ENCODE measurements around the gene ARID1B.
A peak's percentile ranks its signal among the peaks of the same experiment; 100 is the strongest.

The ARID1B gene

DNA sequence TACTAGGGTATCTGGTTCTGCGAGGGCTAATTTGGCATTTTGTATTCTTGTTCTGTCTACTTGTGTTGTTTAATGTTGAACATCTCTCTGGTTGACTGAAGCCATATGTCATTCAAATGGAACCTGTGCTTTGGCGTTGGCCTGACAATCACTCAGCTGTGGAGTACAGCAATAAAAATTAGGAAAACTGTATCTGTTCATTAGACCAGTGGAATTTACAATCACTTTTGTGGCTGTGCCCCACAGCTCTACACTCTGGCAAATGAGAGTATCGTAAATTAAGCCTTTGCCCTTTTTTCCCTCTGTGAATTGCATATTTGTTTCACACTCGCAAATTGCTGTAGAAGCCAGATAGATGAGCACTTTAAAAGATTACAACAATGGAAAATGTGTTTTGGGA is 102.0 kb downstream of the ARID1B start:
- Mint-ChIP-seq H3K4me3 (no peak overlapping the region), H3K27ac (no peak overlapping the region), H3K36me3 (peaks cover 5% of the 10 kb centered on the region), H3K4me1 (peaks cover 72% of the 10 kb centered on the region), H3K9me3 (no peaks in the 10 kb centered on the region)
- DNase-seq (ENCODE audit: low spot score in 2 of 2) (no peak), ATAC-seq (no peak)

DNA sequence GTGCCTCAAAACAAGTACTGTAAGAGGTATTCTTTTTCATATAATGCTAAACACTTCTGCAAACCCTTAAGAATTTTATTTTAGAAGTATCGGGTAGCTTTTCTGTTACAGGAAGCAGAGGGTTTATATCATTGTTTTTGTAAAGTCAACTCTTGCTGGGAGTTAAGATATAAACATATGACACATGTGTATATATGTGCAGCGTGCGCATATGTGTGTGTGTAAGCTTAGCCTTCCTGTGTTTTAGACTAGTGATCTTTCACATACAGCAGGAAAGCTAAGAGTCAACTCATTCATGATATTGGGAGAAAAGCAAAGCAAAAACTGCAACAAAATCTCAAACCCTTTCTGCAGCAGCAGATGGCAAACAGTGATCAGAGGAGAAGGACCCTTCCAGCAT is 102.4 kb downstream of the ARID1B start:
- Mint-ChIP-seq H3K27ac (peak overlapping the region; percentile 4), H3K4me1 (peaks cover 72% of the 10 kb centered on the region), H3K4me3 (no peak overlapping the region), H3K9me3 (no peaks in the 10 kb centered on the region), H3K36me3 (peaks cover 5% of the 10 kb centered on the region)
- DNase-seq (ENCODE audit: low spot score in 2 of 2), result no peak
- ATAC-seq, result no peak

- H3K4me1 Mint-ChIP-seq, result peaks cover 61% of the 10 kb centered on the region
- H3K36me3 Mint-ChIP-seq, result peaks cover 5% of the 10 kb centered on the region
- H3K4me3 Mint-ChIP-seq, result no peak overlapping the region
- ATAC-seq, result no peak
- no peaks in the 10 kb centered on the region for H3K9me3 Mint-ChIP-seq
- no peak overlapping the region for H3K27ac Mint-ChIP-seq
- DNase-seq (ENCODE audit: low spot score in 2 of 2), result no peak
Observed at GRCh38 chr6:156880913-156881312, 103.7 kb downstream of the ARID1B start.

DNA sequence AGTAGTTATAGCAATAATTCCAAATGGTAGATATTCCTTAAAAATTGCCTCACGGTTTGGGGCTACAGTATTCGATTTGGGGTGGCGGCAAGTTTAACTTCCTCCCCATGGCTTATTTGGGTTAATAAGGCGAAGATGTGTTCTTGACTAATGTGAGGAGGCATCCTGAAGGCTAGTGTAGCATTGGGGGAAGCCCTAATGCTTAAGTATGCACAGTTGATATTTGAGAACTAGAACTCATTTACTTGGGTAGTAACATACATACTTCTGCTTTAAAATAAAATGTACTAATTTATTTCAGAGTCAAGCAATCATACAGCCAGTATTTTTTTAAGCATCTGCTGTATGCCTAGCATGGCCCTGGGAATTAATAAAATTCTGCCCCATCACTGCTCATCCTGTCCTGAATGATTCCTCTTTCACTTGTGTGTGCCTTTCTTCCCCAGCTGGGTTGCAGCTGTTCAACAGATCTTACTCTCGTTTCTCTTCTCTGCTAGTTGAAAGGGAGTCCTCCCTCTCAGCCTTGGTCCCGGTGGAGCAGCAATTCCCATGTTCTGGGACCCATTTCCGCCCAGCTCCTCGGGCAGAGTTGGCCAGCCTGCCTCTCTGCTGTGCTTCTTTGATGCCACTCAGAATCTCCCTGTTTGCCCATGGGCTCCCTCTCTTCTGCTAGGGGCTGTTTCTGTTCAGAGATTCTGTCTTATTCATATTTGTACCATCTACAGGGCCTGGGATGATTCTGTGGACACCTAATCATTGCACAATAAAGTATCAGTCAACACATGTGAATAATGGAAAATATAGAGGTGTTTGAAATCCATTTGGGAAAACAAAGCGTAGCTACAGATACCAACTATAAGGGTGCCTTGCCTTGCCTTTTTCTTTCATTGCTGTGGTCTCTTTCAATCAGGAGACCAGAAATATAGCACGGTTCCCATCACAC is 104.8 kb downstream of the ARID1B start:
- H3K4me1 Mint-ChIP-seq, result peaks cover 69% of the 10 kb centered on the region
- ATAC-seq, result no peak

GRCh38 chr6:156883497-156884252 is 106.5 kb downstream of the ARID1B start:
- Mint-ChIP-seq H3K4me3 (no peak overlapping the region), H3K9me3 (no peaks in the 10 kb centered on the region), H3K27ac (peak overlapping the region; percentile 2), H3K4me1 (peaks cover 67% of the 10 kb centered on the region), H3K36me3 (peaks cover 9% of the 10 kb centered on the region)
- peak; percentile 59 for ATAC-seq
- DNase-seq (ENCODE audit: low spot score in 2 of 2), result no peak

More for the DNA sequence above, 104.8 kb downstream of the ARID1B start:
- no peaks in the 10 kb centered on the region for H3K9me3 Mint-ChIP-seq
- DNase-seq (ENCODE audit: low spot score in 2 of 2), result no peak
- no peak overlapping the region for H3K4me3 Mint-ChIP-seq
- H3K27ac Mint-ChIP-seq, result peak overlapping the region; percentile 37
- H3K36me3 Mint-ChIP-seq, result peaks cover 6% of the 10 kb centered on the region

DNA sequence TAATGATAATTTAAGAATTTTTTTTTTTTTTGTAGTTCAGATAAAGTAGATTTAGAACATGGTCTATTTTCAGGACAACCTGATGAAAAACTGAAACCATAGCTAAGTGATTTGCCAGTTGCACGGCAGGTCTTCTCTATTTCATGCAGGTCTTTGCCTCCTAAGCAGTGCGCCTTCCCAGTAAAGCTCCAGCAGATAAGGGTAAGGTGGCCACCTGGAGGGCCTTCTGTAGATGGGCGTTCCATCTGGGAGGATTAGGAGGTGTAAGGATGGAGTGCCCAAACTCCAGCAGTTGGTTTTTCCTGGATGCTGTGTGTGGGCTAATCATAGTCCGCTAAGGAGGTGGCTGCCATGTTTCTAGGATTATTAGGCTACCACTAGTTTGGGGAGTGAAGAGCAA is 107.1 kb downstream of the ARID1B start:
- no peaks in the 10 kb centered on the region for H3K9me3 Mint-ChIP-seq
- H3K27ac Mint-ChIP-seq, result no peak overlapping the region
- DNase-seq (ENCODE audit: low spot score in 2 of 2) (no peak), ATAC-seq (no peak)
- peaks cover 9% of the 10 kb centered on the region for H3K36me3 Mint-ChIP-seq
- peaks cover 61% of the 10 kb centered on the region for H3K4me1 Mint-ChIP-seq
- no peak overlapping the region for H3K4me3 Mint-ChIP-seq

- ATAC-seq, result no peak
- H3K36me3 Mint-ChIP-seq, result peaks cover 4% of the 10 kb centered on the region
- H3K4me1 Mint-ChIP-seq, result peaks cover 58% of the 10 kb centered on the region
- H3K27ac Mint-ChIP-seq, result no peak overlapping the region
- H3K4me3 Mint-ChIP-seq, result no peak overlapping the region
- no peak for DNase-seq (ENCODE audit: low spot score in 2 of 2)
- no peaks in the 10 kb centered on the region for H3K9me3 Mint-ChIP-seq
Observed at GRCh38 chr6:156885562-156885961, 108.4 kb downstream of the ARID1B start.

DNA sequence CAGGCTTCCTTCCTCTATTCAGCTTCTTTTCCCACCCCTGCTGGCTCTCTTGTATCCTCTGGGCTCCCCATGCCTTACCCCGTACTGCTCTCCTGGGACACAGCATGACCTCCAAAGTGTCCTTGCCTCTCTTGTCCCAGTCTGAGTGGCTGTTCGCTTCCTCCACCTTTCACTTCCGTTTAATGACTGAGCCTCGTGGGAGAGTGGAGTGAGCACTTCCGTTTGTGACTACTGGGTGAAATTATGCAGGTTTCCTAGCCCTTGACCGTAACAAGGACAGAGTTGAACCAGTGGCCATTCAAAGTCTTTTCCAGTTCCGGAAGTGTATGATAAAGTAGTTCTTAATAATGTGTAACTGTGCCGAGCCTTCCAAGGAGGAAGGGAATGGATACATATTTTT is 109.2 kb downstream of the ARID1B start:
- no peak for DNase-seq (ENCODE audit: low spot score in 2 of 2)
- ATAC-seq, result peak; percentile 59
- Mint-ChIP-seq H3K4me1 (peaks cover 58% of the 10 kb centered on the region), H3K4me3 (peak overlapping the region; percentile 8), H3K27ac (peak overlapping the region; percentile 57), H3K36me3 (peaks cover 4% of the 10 kb centered on the region), H3K9me3 (no peaks in the 10 kb centered on the region)

- H3K4me3 Mint-ChIP-seq, result no peak overlapping the region
- DNase-seq (ENCODE audit: low spot score in 2 of 2), result no peak
- H3K9me3 Mint-ChIP-seq, result no peaks in the 10 kb centered on the region
- H3K4me1 Mint-ChIP-seq, result peaks cover 46% of the 10 kb centered on the region
- ATAC-seq, result no peak
- H3K36me3 Mint-ChIP-seq, result peaks cover 4% of the 10 kb centered on the region
- H3K27ac Mint-ChIP-seq, result peak overlapping the region; percentile 57
Observed at GRCh38 chr6:156887623-156888269, 110.6 kb downstream of the ARID1B start.

- Mint-ChIP-seq H3K9me3 (no peaks in the 10 kb centered on the region), H3K4me1 (peaks cover 38% of the 10 kb centered on the region)
Observed at GRCh38 chr6:156889469-156889868, 112.3 kb downstream of the ARID1B start.

GRCh38 chr6:156889986-156890385 is 112.8 kb downstream of the ARID1B start:
- Mint-ChIP-seq H3K4me3 (no peak overlapping the region), H3K36me3 (peaks cover 4% of the 10 kb centered on the region)

More at GRCh38 chr6:156889469-156889868, 112.3 kb downstream of the ARID1B start:
- H3K27ac Mint-ChIP-seq, result no peak overlapping the region
- DNase-seq (ENCODE audit: low spot score in 2 of 2), result no peak
- no peak for ATAC-seq
- H3K36me3 Mint-ChIP-seq, result peaks cover 4% of the 10 kb centered on the region
- H3K4me3 Mint-ChIP-seq, result no peak overlapping the region

DNA sequence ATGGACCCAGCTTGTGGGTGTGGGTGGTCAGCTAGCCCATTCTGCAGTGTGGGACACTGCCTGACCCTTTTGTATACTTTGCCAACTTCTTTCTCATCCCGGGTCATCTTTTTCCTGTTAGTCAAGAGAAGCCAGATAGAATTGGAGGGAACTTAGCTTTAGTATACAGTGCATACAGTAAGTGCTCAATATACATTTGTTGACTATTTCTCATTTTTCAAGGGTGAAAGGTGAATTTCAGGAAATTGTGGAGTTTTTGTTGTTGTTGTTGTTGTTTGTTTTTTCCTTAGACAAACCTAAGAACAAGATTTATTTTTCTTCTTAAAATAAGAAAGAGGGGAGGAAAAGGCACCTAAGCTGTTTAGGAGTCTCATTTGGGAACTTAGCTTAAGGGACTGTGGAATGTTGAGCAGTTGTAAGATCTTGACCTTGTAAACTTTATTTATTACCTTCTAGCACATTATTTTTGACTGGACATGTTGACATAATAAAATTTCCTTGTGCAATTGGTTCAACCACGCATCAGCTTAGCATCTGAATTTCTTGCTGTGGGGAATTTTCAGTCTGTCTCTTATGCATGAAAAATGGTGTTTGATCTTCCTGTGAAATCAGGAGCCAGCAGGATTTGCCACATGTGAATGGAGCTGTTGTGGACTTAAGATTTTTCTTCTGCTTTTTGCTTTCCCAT is 113.6 kb downstream of the ARID1B start:
- H3K36me3 Mint-ChIP-seq, result peaks cover 4% of the 10 kb centered on the region
- ATAC-seq, result no peak
- no peak for DNase-seq (ENCODE audit: low spot score in 2 of 2)
- H3K9me3 Mint-ChIP-seq, result no peaks in the 10 kb centered on the region
- H3K27ac Mint-ChIP-seq, result no peak overlapping the region
- no peak overlapping the region for H3K4me3 Mint-ChIP-seq
- peaks cover 49% of the 10 kb centered on the region for H3K4me1 Mint-ChIP-seq

More at GRCh38 chr6:156889986-156890385, 112.8 kb downstream of the ARID1B start:
- no peaks in the 10 kb centered on the region for H3K9me3 Mint-ChIP-seq
- H3K4me1 Mint-ChIP-seq, result peaks cover 41% of the 10 kb centered on the region
- H3K27ac Mint-ChIP-seq, result no peak overlapping the region
- DNase-seq (ENCODE audit: low spot score in 2 of 2) (no peak), ATAC-seq (no peak)

DNA sequence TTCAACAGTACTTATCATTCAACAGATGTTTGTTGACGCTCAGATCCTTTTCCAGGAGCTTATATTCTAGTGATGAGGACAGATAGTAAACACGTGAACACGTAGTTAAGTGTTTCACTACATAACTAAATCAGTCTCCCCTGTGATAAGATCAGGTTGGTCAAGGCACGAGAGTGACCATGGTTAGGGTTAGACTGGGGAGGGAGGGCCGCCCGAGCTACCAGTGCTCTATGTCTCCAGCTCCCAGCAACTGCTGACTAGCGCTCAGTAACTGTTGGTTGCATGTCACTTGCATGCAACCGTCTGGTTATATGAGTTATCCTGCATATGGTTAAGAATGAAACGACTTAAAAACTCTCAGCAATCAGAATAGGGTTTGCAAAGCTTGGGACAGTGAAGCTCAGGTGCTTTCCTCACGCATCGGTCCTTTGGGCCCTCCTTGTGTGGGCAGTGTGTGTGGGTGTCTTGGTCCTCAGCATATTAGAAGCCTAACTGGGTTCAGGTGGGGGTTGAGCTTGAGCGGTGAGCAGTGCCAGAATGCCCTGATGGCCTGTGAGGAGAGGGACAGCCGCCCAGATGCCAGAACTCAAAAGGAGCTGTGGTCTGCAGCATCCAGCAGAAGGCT is 120.8 kb downstream of the ARID1B start:
- no peak for ATAC-seq
- peaks cover 56% of the 10 kb centered on the region for H3K4me1 Mint-ChIP-seq
- H3K9me3 Mint-ChIP-seq, result no peaks in the 10 kb centered on the region
- H3K4me3 Mint-ChIP-seq, result no peak overlapping the region
- H3K27ac Mint-ChIP-seq, result no peak overlapping the region
- DNase-seq (ENCODE audit: low spot score in 2 of 2), result no peak
- peaks cover 14% of the 10 kb centered on the region for H3K36me3 Mint-ChIP-seq

DNA sequence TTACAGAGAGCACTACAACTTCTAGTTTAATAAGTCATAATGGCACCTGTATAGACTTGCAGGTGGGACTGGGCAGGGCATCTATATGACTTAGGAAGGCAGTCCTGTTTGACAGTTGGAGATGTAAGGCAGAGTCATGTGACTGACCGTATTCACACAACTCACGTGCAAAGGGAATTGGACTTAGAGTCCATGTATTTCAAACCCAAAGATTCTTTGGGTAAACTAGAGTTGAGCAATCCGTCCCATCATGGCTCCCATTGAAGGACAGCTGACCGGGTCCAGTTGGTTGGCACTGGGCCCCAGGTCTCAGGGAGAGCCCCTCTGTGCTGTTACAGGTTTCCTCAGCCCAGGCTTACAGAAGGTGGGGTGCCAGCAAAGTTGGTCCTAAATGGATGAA is 121.9 kb downstream of the ARID1B start:
- DNase-seq (ENCODE audit: low spot score in 2 of 2), result no peak
- no peak overlapping the region for H3K4me3 Mint-ChIP-seq
- no peak for ATAC-seq
- no peak overlapping the region for H3K27ac Mint-ChIP-seq
- peaks cover 16% of the 10 kb centered on the region for H3K36me3 Mint-ChIP-seq
- peaks cover 52% of the 10 kb centered on the region for H3K4me1 Mint-ChIP-seq
- H3K9me3 Mint-ChIP-seq, result no peaks in the 10 kb centered on the region

All from stimulated activated effector memory CD8-positive, alpha-beta T cell treated with anti-CD3 and anti-CD28 coated beads, Interleukin-12 subunit alpha, Interleukin-12 subunit beta, amount 100 ng/mL, for 72 hours (primary cell).